ENCODE measurements around the gene TMEM187. TPM values are rescaled to one million over a fixed set of nuclear protein-coding genes. Genes with fewer than 3 reads are reported as not detected.

TMEM187 gene
- total and polyA plus RNA-seq, 7 donors = 3.5 to 9.3 (median 3.8) TPM

- H3K4me3 ChIP-seq = no peak overlapping the region
- no peak for DNase-seq
- peaks cover 0 to 2% (median 0%) of the 10 kb centered on the region in 3 donors for H3K27me3 ChIP-seq
- peaks cover 0 to 16% (median 0%) of the 10 kb centered on the region in 4 donors for H3K36me3 ChIP-seq
- WGBS, 2 donors = 84 to 87% methylated on average over 24 of the region's 24 CpGs
- no peak overlapping the region for H3K27ac ChIP-seq
- intact Hi-C loops (cut with DNase I) = loop anchor here (5.0 kb wide), 1 partner anchor 83 kb away; the partner anchor contains the start of gene MECP2
- TF ChIP-seq, protein P1, sequence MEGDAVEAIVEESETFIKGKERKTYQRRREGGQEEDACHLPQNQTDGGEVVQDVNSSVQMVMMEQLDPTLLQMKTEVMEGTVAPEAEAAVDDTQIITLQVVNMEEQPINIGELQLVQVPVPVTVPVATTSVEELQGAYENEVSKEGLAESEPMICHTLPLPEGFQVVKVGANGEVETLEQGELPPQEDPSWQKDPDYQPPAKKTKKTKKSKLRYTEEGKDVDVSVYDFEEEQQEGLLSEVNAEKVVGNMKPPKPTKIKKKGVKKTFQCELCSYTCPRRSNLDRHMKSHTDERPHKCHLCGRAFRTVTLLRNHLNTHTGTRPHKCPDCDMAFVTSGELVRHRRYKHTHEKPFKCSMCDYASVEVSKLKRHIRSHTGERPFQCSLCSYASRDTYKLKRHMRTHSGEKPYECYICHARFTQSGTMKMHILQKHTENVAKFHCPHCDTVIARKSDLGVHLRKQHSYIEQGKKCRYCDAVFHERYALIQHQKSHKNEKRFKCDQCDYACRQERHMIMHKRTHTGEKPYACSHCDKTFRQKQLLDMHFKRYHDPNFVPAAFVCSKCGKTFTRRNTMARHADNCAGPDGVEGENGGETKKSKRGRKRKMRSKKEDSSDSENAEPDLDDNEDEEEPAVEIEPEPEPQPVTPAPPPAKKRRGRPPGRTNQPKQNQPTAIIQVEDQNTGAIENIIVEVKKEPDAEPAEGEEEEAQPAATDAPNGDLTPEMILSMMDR (IDR thresholded peaks at IDR 0.05) = no peak
- TF ChIP-seq POLR2A (IDR thresholded peaks at IDR 0.05) (no peak), POLR2AphosphoS5 (IDR thresholded peaks at IDR 0.05) (no peak), EP300 (IDR thresholded peaks at IDR 0.05) (no peak)
- no peaks in the 10 kb centered on the region for H3K9me3 ChIP-seq
- H3K4me1 ChIP-seq = peaks cover 0 to 18% (median 11%) of the 10 kb centered on the region in 4 donors
Observed at GRCh38 chrX:154014429-154015380, 42.2 kb downstream of the TMEM187 start.

GRCh38 chrX:154015581-154016264 lies 43.2 kb downstream of the TMEM187 start:
- TF ChIP-seq POLR2AphosphoS5 (IDR thresholded peaks at IDR 0.05) (no peak), POLR2A (IDR thresholded peaks at IDR 0.05) (no peak), EP300 (IDR thresholded peaks at IDR 0.05) (no peak)
- TF ChIP-seq, protein P1 (IDR thresholded peaks at IDR 0.05) = no peak
- intact Hi-C loops (cut with DNase I) = no loop called here
- Histone ChIP-seq H3K4me1 (peaks cover 0 to 24% (median 14%) of the 10 kb centered on the region in 4 donors), H3K36me3 (peaks cover 0 to 16% (median 0%) of the 10 kb centered on the region in 4 donors), H3K4me3 (no peak overlapping the region), H3K27ac (no peak overlapping the region), H3K9me3 (no peaks in the 10 kb centered on the region), H3K27me3 (peaks cover 0 to 2% (median 0%) of the 10 kb centered on the region in 3 donors)
- 85 to 88% methylated on average over 16 of the region's 16 CpGs for WGBS, 2 donors
- no peak for DNase-seq

DNA sequence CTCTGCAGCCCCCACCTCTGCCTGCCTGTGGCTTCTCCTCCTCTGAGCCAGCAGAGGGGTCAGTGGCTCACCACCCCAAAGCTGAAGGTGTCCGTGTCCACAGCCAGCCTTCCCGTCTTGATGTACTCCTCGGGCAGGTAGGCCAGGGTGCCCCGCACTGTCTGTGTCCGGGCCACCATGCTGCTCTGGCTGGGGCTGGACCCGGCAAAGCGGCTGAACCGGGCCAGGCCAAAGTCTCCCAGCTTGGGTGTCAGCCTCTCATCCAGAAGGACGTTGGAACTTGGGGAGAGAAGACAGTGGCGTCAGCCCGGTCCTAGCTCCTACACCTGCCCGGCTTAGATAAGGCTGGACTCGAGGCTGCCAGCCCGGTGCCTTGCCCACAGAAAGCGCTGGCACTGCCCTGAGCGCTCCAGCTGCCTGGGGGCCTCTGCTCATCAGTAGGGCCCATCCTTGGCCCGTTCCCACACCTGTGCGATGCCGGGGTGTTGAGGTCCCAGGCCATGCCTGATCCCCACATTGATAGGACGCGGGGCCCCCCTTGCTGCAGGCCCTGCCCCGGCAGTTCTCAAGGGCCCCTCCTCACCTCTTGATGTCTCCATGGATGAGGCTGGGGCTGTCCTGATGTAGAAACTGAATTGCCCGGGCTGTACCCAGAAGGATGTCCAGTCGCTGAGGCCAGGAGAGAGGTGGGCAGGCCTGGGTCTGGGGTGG lies 44.0 kb downstream of the TMEM187 start:
- H3K4me1 ChIP-seq = peaks cover 0 to 32% (median 19%) of the 10 kb centered on the region in 4 donors
- 88 to 94% methylated on average over 24 of the region's 24 CpGs for WGBS, 2 donors
- intact Hi-C loops (cut with DNase I) = no loop called here
- no peak overlapping the region for H3K27ac ChIP-seq
- TF ChIP-seq POLR2A (IDR thresholded peaks at IDR 0.05) (no peak), POLR2AphosphoS5 (IDR thresholded peaks at IDR 0.05) (no peak), EP300 (IDR thresholded peaks at IDR 0.05) (no peak)
- TF ChIP-seq, protein P1 (IDR thresholded peaks at IDR 0.05) = no peak
- H3K9me3 ChIP-seq = no peaks in the 10 kb centered on the region
- no peak for DNase-seq
- no peak overlapping the region for H3K4me3 ChIP-seq
- H3K36me3 ChIP-seq = peaks cover 0 to 16% (median 0%) of the 10 kb centered on the region in 4 donors
- H3K27me3 ChIP-seq = peaks cover 0 to 2% (median 0%) of the 10 kb centered on the region in 3 donors

- peaks cover 0 to 16% (median 0%) of the 10 kb centered on the region in 4 donors for H3K36me3 ChIP-seq
- intact Hi-C loops (cut with DNase I) = no loop called here
- peak overlapping the region in 1 of 4 donors; percentile 80 for H3K27ac ChIP-seq
- WGBS, 2 donors = 81 to 84% methylated on average over 26 of the region's 26 CpGs
- no peak for TF ChIP-seq POLR2A (IDR thresholded peaks at IDR 0.05)
- no peak for TF ChIP-seq EP300 (IDR thresholded peaks at IDR 0.05)
- TF ChIP-seq POLR2AphosphoS5 (IDR thresholded peaks at IDR 0.05) = no peak
- TF ChIP-seq, protein P1 (IDR thresholded peaks at IDR 0.05) = no peak
- H3K4me3 ChIP-seq = no peak overlapping the region
- H3K4me1 ChIP-seq = peaks cover 0 to 32% (median 19%) of the 10 kb centered on the region in 4 donors
- DNase-seq = no peak
- H3K27me3 ChIP-seq = no peaks in the 10 kb centered on the region
- no peaks in the 10 kb centered on the region for H3K9me3 ChIP-seq
Observed at GRCh38 chrX:154017766-154018517, 45.4 kb downstream of the TMEM187 start.

All from sigmoid colon (tissue), 7 donors.